Ascending aorta (tissue), 2 donors: ENCODE results near the gene HIF3A. TPM values are rescaled to one million over a fixed set of nuclear protein-coding genes. Genes with fewer than 3 reads are reported as not detected.

ENCODE experiments used
- DNase-seq, 2 donors: peaks; one replicate each; pipeline ENCODE4 v3.0.0-alpha.2; 2019; ENCODE audit warnings: low spot score in 2 of 2
- H3K27ac ChIP-seq, 2 donors: fragments of 200-600 bp; sonication (generic); one replicate each; pipeline ENCODE4 v1.5.1; 2016 to 2017; ENCODE audit warnings: mild to moderate bottlenecking in 1 of 2
- H3K27me3 ChIP-seq: fragments of 200-600 bp; sonication (generic); one replicate; pipeline ENCODE4 v1.5.1; 2017
- H3K36me3 ChIP-seq, 2 donors: fragments of 200-600 bp; sonication (generic); one replicate each; pipeline ENCODE4 v1.5.1; 2016
- H3K4me1 ChIP-seq, 2 donors: fragments of 200-600 bp; sonication (generic); one replicate each; pipeline ENCODE4 v1.5.1; 2016 to 2017; ENCODE audit warnings: mild to moderate bottlenecking in 1 of 2
- H3K4me3 ChIP-seq, 2 donors: fragments of 200-600 bp; sonication (generic); one replicate each; pipeline ENCODE4 v1.5.1; 2016 to 2017; ENCODE audit warnings: mild to moderate bottlenecking in 1 of 2
- H3K9me3 ChIP-seq, 2 donors: fragments of 200-600 bp; sonication (generic); one replicate each; pipeline ENCODE4 v1.5.1; 2016
- intact Hi-C: fragments of 100-400 bp; cut with DNase I; formaldehyde crosslinking; loops from one replicate; pipeline ENCODE4 v1.15.1; 2023
- total RNA-seq: library from RNA; depleted of rRNA; stranded (reverse); fragments of >200 nt; gene quantifications from one replicate; pipeline ENCODE4 v1.1.0, GENCODE V29; 2016
- TF ChIP-seq, protein P1 (sequence below), 3 experiments: fragments of 200-600 bp in 2 of 3; fragments of 450-650 bp in 1 of 3; sonication (generic) in 2 of 3; IDR thresholded peaks; one replicate each; pipeline ENCODE4 v1.5.1; 2016 to 2019; ENCODE audit warnings: antibody characterized with exemption in 3 of 3, mild to moderate bottlenecking in 1 of 3, moderate library complexity in 1 of 3

Gene HIF3A
- total RNA-seq, 1 donor from 2014 or later: 591 TPM

DNA sequence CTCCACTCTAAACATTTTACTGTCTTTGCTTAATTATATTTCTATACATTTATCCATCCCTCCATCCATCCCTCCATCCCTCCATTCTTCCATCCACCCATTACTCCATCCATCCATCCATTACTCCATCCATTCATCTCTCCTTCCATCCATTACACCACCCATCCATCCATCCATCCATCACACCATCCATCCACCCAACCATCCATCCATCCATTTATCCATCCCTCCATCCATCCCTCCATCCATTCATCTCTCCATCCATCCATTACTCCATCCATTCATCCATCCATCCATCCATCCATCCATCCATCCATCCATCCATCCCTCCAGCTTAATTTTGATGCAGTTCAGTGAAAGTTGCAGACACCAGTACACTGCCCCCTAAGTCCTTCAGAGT lies 5.0 kb upstream of the HIF3A start:
- intact Hi-C loops: no loop called here
- H3K27me3 ChIP-seq: no peaks in the 10 kb centered on the region
- TF ChIP-seq, protein P1, sequence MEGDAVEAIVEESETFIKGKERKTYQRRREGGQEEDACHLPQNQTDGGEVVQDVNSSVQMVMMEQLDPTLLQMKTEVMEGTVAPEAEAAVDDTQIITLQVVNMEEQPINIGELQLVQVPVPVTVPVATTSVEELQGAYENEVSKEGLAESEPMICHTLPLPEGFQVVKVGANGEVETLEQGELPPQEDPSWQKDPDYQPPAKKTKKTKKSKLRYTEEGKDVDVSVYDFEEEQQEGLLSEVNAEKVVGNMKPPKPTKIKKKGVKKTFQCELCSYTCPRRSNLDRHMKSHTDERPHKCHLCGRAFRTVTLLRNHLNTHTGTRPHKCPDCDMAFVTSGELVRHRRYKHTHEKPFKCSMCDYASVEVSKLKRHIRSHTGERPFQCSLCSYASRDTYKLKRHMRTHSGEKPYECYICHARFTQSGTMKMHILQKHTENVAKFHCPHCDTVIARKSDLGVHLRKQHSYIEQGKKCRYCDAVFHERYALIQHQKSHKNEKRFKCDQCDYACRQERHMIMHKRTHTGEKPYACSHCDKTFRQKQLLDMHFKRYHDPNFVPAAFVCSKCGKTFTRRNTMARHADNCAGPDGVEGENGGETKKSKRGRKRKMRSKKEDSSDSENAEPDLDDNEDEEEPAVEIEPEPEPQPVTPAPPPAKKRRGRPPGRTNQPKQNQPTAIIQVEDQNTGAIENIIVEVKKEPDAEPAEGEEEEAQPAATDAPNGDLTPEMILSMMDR (IDR thresholded peaks at IDR 0.05): no peak

DNA sequence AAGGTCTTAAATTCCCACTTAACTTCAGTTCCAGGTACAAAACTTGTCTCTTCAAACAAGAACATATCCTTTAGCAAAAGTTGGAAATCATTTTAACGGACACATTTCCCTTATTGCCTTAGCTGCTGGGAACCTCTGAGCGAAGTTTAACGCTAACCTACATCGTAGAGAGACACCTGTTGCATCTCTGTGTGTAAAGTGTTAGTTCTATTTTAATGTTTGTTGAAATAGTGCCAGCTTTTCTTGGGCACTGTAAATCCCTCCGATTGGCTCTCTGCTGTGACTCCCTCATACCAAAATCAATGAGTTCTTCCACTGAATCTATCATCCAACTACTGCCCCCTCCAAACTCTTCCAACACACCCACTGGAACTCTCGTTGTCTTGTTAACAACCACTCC lies 2.3 kb upstream of the HIF3A start:
- Histone ChIP-seq H3K4me3 (no peak overlapping the region), H3K27ac (no peak overlapping the region), H3K36me3 (no peaks in the 10 kb centered on the region), H3K27me3 (no peaks in the 10 kb centered on the region), H3K4me1 (peaks cover 11 to 28% of the 10 kb centered on the region in 2 donors), H3K9me3 (peaks cover 0 to 8% of the 10 kb centered on the region in 2 donors)
- DNase-seq: no peak
- intact Hi-C loops: no loop called here
- TF ChIP-seq, protein P1 (IDR thresholded peaks at IDR 0.05): no peak

More for the DNA sequence above, 5.0 kb upstream of the HIF3A start:
- Histone ChIP-seq H3K4me3 (no peak overlapping the region), H3K27ac (no peak overlapping the region), H3K9me3 (peaks cover 0 to 8% of the 10 kb centered on the region in 2 donors), H3K36me3 (no peaks in the 10 kb centered on the region), H3K4me1 (peaks cover 0 to 7% of the 10 kb centered on the region in 2 donors)
- no peak for DNase-seq

DNA sequence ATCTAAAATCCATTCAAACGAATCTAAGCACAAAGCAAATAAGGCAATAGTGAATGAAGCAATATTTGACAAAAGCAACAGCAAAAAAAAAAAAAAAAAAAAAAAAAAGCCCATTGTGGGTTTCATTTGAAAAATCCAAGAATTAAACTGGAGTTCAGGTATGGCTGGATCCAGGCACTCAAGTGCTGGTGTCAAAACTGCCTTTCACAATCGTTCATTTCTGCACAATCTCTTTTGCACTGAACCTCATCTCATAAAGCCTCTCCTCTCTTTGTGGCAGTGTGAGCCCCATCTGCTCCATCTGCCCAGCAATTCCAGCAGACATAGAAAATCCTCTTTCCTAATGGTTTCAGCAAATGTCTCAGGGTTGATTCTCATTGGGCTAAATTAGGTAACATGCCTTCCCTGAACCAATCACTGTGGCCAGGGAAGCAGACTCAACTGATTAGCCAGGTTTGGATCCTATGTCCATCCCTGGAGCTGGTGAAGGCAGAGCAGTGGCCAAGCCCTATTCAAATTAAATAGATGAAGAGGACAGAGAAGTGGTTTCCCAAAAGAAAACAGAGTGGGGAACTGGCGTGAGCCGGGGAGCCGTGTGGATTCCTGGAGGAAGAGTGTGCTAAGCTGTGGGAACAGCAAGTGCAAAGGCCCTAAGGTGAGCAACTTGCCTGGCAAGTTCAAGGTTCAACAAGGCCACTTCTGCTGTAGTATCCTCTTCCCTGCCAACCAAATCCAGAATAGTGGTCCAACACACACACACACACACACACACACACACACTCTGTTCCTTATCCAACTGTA lies 1.2 kb upstream of the HIF3A start:
- Histone ChIP-seq H3K4me3 (no peak overlapping the region), H3K9me3 (no peaks in the 10 kb centered on the region), H3K27me3 (no peaks in the 10 kb centered on the region), H3K36me3 (no peaks in the 10 kb centered on the region), H3K27ac (peak overlapping the region in 1 of 2 donors; percentile 97), H3K4me1 (peaks cover 19 to 38% of the 10 kb centered on the region in 2 donors)
- intact Hi-C loops: loop anchor here (5.0 kb wide), 2 partner anchors 82 to 192 kb away; no protein-coding TSS in a partner anchor
- TF ChIP-seq, protein P1 (IDR thresholded peaks at IDR 0.05): no peak
- DNase-seq: no peak

DNA sequence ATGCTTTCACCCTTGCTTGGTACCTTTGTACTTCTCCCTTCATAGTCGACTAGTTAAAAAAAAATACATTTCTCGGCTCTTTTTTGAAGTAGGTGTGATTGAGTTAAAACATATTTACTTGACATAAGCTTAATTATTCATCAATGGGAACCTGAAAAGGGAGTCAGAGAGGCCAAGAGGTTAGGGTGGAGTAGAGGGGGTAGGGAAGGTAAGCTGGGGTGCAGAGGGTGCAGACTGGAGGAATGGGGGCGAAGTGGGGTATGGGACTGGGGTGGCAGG lies 701 bp upstream of the HIF3A start:
- intact Hi-C loops: loop anchor here (5.0 kb wide), 2 partner anchors 81 to 191 kb away; no protein-coding TSS in a partner anchor

DNA sequence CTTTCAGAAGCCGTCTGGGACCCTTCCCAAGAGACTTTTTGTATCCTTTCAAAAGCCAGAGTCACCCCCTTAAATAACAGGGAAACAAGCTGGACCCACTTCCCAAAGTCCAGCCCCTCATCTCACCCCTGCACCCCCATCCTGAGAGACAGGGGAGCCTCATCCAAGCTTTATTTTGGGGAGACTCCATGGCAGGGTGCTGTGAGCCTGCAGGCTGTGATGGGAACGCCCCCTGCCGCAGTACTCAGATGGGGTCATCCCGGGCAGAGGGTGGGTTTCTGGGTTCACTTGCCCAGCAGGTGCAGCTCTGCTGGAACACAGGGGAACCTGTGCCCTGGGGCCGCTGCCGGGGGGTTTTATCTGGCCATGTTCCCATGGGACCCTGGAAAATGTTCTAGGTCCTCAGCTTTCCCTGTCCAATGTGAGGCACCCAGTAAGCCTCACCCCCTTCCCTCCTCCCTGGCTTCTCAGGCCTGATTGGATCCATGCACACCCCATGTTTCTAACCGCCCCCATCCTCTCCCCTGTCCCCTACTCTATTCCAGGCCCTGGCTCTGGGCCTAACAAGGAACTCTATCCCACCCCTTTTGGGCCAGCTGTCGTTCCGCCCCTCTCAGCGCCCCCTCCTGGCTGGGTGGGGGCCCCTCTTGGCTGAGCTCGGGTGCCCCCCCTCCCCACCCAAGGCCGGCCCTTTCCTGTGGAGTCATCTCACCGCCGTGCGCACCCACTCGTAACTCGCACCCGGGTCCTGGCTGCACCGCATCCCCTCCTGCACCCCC lies 1.0 kb downstream of the HIF3A start:
- Histone ChIP-seq H3K4me1 (peaks cover 21 to 54% of the 10 kb centered on the region in 2 donors), H3K27ac (peak overlapping the region; percentile 90 to 97), H3K9me3 (no peaks in the 10 kb centered on the region), H3K4me3 (peak overlapping the region; percentile 65 to 72), H3K36me3 (peaks cover 0 to 2% of the 10 kb centered on the region in 2 donors), H3K27me3 (no peaks in the 10 kb centered on the region)
- intact Hi-C loops: loop anchor here (2.0 to 5.0 kb wide), 3 partner anchors 15 to 189 kb away; no protein-coding TSS in a partner anchor
- peak; percentile 33 to 88 for DNase-seq
- TF ChIP-seq, protein P1 (IDR thresholded peaks at IDR 0.05): peak in 2 of 3 experiments; percentile 38 to 41

More for the DNA sequence above, 701 bp upstream of the HIF3A start:
- Histone ChIP-seq H3K4me1 (peaks cover 19 to 41% of the 10 kb centered on the region in 2 donors), H3K27me3 (no peaks in the 10 kb centered on the region), H3K9me3 (no peaks in the 10 kb centered on the region), H3K27ac (peak overlapping the region; percentile 90 to 97), H3K4me3 (no peak overlapping the region), H3K36me3 (no peaks in the 10 kb centered on the region)
- TF ChIP-seq, protein P1 (IDR thresholded peaks at IDR 0.05): no peak
- DNase-seq: no peak
